ENCODE measurements around the gene CYP19A1. TPM values are rescaled to one million over a fixed set of nuclear protein-coding genes. Genes with fewer than 3 reads are reported as not detected.

Gene CYP19A1
- 1 to 10 TPM; 2.8 to 3.3 TPM for total RNA-seq
- 29.0 TPM for polyA plus RNA-seq (ENCODE audit: insufficient read depth, low read depth, low replicate concordance)
- long read RNA-seq, donor 1: 0 reads
- long read RNA-seq, donor 2: 0 reads

- WGBS, 2 donors: 96 to 97% methylated on average over 6 of the region's 6 CpGs
Observed at GRCh38 chr15:51338496-51338895, at the start of gene CYP19A1. Gene CYP19A1 (minus strand): TSS chr15:51338596. CDS start chr15:51242912, 95,684 bp downstream.

DNA sequence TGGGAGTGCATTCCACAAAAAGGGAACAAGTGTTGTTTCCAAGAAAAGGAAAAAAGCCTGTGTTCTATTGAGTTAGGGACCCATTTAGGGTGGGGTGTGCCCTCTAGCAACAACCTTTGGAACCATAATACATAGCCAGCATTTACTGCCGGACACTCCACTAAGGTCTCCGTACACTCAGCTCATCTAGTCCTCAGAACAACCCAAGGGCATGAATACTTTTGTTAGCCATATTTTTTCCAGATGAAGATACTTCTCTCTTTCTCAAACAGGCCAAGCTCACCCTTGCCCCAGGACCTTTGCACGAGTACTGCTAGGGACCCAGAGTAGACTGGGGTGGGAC is 49.3 kb upstream of the CYP19A1 start:
- intact Hi-C loops (cut with DNase I; ENCODE audit: low total_unique reads): no loop called here
- WGBS, 2 donors: 96 to 100% methylated on average over 3 of the region's 3 CpGs
- H3K4me1 ChIP-seq: no peaks in the 10 kb centered on the region
- no peaks in the 10 kb centered on the region for H3K9me3 ChIP-seq
- no peak for DNase-seq
- no peak for TF ChIP-seq POLR2A (IDR thresholded peaks at IDR 0.05)
- TF ChIP-seq CTCF (IDR thresholded peaks at IDR 0.05): no peak
- no peaks in the 10 kb centered on the region for H3K36me3 ChIP-seq (ENCODE audit: low read depth, missing control alignments)
- no peaks in the 10 kb centered on the region for H3K27me3 ChIP-seq
- no peak overlapping the region for H3K4me3 ChIP-seq
- no peak overlapping the region for H3K27ac ChIP-seq

More at GRCh38 chr15:51338496-51338895, at the start of gene CYP19A1:
- H3K9me3 ChIP-seq: no peaks in the 10 kb centered on the region
- no peak for DNase-seq
- H3K27ac ChIP-seq: peak within 1 kb of the TSS in 1 of 2 donors; percentile 80
- intact Hi-C loops (cut with DNase I; ENCODE audit: low total_unique reads): no loop called here
- no peak within 1 kb of the TSS for H3K4me3 ChIP-seq
- H3K27me3 ChIP-seq: no peaks in the 10 kb centered on the region
- H3K36me3 ChIP-seq (ENCODE audit: low read depth, missing control alignments): no peaks in the 10 kb centered on the region
- TF ChIP-seq CTCF (IDR thresholded peaks at IDR 0.05): no peak
- TF ChIP-seq POLR2A (IDR thresholded peaks at IDR 0.05): no peak
- H3K4me1 ChIP-seq: peaks cover 17% of the 10 kb centered on the region

- no peaks in the 10 kb centered on the region for H3K27me3 ChIP-seq
- intact Hi-C loops (cut with DNase I; ENCODE audit: low total_unique reads): no loop called here
- H3K36me3 ChIP-seq (ENCODE audit: low read depth, missing control alignments): no peaks in the 10 kb centered on the region
- H3K4me1 ChIP-seq: no peaks in the 10 kb centered on the region
- no peak overlapping the region for H3K4me3 ChIP-seq
- WGBS, 2 donors: 90 to 92% methylated on average over 10 of the region's 10 CpGs
- H3K9me3 ChIP-seq: no peaks in the 10 kb centered on the region
- no peak for TF ChIP-seq POLR2A (IDR thresholded peaks at IDR 0.05)
- no peak for TF ChIP-seq CTCF (IDR thresholded peaks at IDR 0.05)
- no peak for DNase-seq
- no peak overlapping the region for H3K27ac ChIP-seq
Observed at GRCh38 chr15:51386960-51387698, 48.7 kb upstream of the CYP19A1 start.

GRCh38 chr15:51386486-51386885 is 48.1 kb upstream of the CYP19A1 start:
- intact Hi-C loops (cut with DNase I; ENCODE audit: low total_unique reads): no loop called here
- H3K4me1 ChIP-seq: no peaks in the 10 kb centered on the region
- TF ChIP-seq POLR2A (IDR thresholded peaks at IDR 0.05): no peak
- no peak for TF ChIP-seq CTCF (IDR thresholded peaks at IDR 0.05)
- H3K27ac ChIP-seq: no peak overlapping the region
- 94 to 97% methylated on average over 12 of the region's 12 CpGs for WGBS, 2 donors
- no peaks in the 10 kb centered on the region for H3K27me3 ChIP-seq
- DNase-seq: no peak
- no peak overlapping the region for H3K4me3 ChIP-seq
- H3K36me3 ChIP-seq (ENCODE audit: low read depth, missing control alignments): no peaks in the 10 kb centered on the region
- no peaks in the 10 kb centered on the region for H3K9me3 ChIP-seq

- intact Hi-C loops (cut with DNase I; ENCODE audit: low total_unique reads): no loop called here
- Histone ChIP-seq H3K27me3 (no peaks in the 10 kb centered on the region), H3K36me3 (ENCODE audit: low read depth, missing control alignments) (no peaks in the 10 kb centered on the region), H3K4me1 (no peaks in the 10 kb centered on the region), H3K4me3 (no peak overlapping the region), H3K27ac (no peak overlapping the region), H3K9me3 (no peaks in the 10 kb centered on the region)
- no peak for DNase-seq
- 65 to 90% methylated on average over 5 to 7 of the region's 8 CpGs for WGBS, 2 donors
- no peak for TF ChIP-seq POLR2A (IDR thresholded peaks at IDR 0.05)
- no peak for TF ChIP-seq CTCF (IDR thresholded peaks at IDR 0.05)
Observed at GRCh38 chr15:51386029-51386428, 47.6 kb upstream of the CYP19A1 start.
